Measurements from ENCODE around the gene CHST8.

DNA sequence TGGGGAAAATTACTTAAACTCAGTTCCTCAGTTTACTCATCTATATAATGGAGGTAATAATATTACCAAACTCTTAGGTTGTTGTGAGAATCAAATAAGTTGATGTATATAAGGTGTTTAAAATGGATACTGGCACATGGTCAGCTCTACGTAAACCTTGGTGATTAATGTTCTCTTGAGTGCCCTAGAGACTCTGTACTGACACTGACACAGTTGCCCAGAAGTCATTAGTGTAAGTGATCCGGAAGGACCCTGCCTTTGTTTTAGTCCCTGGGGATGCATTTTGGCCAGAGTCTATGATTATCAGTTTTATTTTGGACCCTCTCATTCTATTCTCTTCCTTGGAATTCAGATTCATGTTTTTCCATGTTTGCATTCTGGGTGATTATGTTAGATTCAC is 31.9 kb downstream of the CHST8 start:
- TF ChIP-seq, protein P1, sequence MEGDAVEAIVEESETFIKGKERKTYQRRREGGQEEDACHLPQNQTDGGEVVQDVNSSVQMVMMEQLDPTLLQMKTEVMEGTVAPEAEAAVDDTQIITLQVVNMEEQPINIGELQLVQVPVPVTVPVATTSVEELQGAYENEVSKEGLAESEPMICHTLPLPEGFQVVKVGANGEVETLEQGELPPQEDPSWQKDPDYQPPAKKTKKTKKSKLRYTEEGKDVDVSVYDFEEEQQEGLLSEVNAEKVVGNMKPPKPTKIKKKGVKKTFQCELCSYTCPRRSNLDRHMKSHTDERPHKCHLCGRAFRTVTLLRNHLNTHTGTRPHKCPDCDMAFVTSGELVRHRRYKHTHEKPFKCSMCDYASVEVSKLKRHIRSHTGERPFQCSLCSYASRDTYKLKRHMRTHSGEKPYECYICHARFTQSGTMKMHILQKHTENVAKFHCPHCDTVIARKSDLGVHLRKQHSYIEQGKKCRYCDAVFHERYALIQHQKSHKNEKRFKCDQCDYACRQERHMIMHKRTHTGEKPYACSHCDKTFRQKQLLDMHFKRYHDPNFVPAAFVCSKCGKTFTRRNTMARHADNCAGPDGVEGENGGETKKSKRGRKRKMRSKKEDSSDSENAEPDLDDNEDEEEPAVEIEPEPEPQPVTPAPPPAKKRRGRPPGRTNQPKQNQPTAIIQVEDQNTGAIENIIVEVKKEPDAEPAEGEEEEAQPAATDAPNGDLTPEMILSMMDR (IDR thresholded peaks at IDR 0.05): no peak
- TF ChIP-seq EP300 (IDR thresholded peaks at IDR 0.05) (no peak), POLR2AphosphoS5 (IDR thresholded peaks at IDR 0.05) (no peak)
